Ovary (tissue), 3 donors: Measurements from ENCODE around the gene KCNMA1.

Experiments
- POLR2A ChIP-seq: fragments of 450-650 bp; IDR thresholded peaks from one replicate; pipeline ENCODE4 v1.6.1; 2017; ENCODE audit warnings: antibody characterized with exemption, mild to moderate bottlenecking, moderate library complexity
- TF ChIP-seq, protein P1 (sequence below), 3 donors: fragments of 450-650 bp in 2 of 3; fragments of 200-600 bp in 1 of 3; IDR thresholded peaks; one replicate each; pipeline versions ENCODE4 v1.5.1 to v1.8.0; 2016 to 2022; ENCODE audit warnings: antibody characterized with exemption in 3 of 3, mild to moderate bottlenecking in 1 of 3
- donor health status: DM: no; HTN: no; CAD: no.

DNA sequence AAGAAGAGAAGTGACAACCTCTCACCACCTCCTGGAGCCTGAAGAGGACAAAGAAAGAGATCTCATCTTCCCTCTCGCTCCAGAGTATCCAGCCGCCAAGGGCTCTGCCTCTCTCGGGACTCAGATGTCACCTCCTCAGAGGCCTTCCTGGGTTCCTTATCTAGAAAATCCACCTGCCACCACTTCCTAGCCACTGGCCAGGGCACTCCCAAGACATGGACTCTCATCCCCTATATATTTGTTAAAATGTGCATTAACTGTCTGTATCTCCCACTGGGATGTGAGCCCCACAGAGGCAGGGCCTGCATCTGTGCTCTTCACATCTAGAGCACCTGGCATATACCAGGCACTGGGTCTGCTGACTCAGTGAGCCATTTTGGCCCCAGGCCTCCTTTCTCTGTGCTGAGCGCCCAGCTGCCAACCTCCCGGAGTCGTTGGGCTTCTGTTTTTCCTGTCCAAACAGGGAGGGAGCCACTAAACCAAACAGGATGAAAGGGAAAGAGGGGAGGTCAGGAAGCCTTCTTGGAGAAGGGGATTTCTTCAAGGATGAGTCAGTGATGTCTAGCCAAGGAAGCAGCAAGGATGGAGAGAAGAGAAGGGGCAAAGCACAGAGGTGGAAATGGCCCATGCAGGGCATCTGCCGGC, 58.9 kb downstream of the KCNMA1 start:
- TF ChIP-seq, protein P1, sequence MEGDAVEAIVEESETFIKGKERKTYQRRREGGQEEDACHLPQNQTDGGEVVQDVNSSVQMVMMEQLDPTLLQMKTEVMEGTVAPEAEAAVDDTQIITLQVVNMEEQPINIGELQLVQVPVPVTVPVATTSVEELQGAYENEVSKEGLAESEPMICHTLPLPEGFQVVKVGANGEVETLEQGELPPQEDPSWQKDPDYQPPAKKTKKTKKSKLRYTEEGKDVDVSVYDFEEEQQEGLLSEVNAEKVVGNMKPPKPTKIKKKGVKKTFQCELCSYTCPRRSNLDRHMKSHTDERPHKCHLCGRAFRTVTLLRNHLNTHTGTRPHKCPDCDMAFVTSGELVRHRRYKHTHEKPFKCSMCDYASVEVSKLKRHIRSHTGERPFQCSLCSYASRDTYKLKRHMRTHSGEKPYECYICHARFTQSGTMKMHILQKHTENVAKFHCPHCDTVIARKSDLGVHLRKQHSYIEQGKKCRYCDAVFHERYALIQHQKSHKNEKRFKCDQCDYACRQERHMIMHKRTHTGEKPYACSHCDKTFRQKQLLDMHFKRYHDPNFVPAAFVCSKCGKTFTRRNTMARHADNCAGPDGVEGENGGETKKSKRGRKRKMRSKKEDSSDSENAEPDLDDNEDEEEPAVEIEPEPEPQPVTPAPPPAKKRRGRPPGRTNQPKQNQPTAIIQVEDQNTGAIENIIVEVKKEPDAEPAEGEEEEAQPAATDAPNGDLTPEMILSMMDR (IDR thresholded peaks at IDR 0.05) = no peak
- no peak for TF ChIP-seq POLR2A
